NCI-H128 (cell line): ENCODE data around the gene PRKCA.
"Not testable (repeated sequence)": the region's sequence is repeated elsewhere in the genome, so short reads cannot be mapped to it uniquely, and the experiment has no call there.

Experiments
- DNase-seq: peaks from one replicate; lab custom pipeline; 2025; ENCODE audit not compliant: unreplicated experiment; lab: John Stamatoyannopoulos, UW

The PRKCA gene

DNA sequence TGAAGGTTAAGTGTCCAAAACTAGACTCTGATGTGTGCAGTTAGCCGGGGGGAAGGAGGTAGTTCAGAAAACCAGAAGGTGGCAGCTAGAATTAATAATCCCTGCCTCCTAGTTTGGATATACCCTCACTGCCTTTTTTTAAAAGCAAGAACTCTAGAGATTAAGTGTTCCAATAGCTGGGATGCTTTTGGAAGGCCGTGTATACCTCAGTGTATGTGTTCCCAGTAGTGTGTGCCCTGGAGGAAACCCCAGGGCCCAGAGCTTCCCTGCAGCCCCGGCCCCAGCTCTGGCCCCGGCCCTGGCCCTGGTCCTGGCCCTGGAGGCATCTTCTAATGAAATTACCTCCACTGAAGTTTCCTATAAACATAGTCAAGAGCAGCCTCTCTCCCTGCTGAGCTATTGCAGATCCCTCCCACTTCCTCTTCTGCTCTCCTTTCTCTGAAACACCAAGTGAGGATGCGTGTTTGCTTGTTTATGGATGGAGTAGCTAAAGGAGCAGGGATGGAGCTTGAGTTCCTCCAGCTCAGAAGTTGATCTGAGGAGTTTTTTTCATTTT lies 130.7 kb downstream of the PRKCA start:
- DNase-seq: no peak

DNA sequence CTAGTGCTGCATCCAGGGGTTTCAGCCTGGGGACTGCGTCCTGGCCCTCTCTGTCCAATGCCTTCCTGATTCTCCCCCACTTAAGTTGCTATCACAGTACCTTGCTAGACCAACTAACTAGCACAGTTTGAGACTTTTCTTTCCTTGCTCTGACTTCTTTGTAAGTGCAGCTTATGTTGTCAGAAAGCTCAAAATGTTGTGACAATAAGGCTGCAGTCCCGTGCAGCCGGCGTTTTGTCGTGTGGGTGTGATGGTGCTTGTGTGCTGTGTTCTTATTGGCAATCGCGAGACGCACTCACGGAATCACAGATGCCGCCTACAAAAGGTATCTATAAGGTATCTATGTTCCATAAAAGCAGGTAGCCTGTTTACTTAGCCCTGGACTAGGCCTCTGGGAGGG lies 132.8 kb downstream of the PRKCA start:
- DNase-seq: no peak

DNA sequence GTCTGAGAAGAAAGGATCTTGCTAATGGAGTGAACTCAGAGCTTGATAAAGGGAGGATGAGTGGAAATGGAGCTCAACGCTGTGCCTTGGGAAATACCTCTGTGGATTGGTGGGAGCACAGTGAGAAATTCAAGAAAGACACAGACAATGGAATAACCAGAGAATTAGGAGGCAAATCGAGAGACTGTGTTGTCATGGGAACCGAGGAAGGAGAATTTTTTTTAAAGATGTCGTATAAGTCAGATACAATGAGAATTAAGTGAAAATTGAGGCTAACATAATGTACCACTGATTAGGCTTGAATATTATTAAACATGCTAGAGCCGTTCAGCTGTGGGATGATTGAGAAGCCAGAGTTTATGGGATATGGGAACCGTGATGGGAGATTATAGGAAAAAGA lies 134.2 kb downstream of the PRKCA start:
- DNase-seq: no peak

DNA sequence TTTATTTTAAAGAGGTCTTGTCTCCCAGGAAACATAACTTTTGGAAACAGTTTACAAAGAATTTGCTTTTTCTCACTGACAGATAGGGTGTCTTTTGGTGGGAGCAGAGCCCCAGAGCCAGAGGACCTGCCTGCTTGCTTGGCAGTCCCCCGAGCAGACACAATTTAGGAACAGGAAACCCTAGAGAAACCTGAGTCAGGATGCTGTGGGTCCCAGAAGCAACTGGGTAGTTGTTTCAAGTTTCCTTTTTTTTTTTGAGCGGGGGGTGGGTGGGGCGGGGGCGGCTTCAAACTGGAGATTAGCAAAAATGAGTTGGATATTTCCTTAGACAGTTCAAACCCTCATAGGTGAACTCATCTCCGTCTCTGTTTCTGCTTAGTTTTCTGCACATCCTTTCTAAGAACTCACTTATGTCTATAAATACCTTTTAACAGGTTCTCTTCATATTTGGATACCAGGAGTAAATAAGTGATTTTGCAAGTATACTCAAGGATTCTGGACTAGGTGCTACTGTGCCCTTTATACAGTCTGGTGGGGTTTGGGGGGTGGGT lies 135.1 kb downstream of the PRKCA start:
- no peak for DNase-seq

DNA sequence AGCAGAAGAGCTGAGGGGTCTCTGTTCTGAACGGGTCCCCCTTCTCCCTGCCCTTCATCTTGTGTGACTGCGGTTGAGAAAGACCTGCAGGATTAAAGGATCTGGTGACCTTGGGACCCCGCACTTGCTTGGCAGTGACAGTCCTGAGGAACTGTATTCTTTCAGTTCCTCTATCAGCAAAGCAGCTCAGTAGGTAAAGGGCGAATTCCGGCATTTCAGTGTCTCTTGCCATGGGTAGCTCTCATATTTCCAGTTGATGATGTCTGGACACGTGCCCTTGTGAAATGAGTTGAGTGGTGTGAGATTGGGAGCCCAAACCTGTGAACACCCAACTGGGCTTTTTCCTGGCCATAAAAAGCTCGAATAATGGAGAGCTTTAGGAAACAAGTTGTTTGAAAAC lies 135.7 kb downstream of the PRKCA start:
- DNase-seq: no peak

DNA sequence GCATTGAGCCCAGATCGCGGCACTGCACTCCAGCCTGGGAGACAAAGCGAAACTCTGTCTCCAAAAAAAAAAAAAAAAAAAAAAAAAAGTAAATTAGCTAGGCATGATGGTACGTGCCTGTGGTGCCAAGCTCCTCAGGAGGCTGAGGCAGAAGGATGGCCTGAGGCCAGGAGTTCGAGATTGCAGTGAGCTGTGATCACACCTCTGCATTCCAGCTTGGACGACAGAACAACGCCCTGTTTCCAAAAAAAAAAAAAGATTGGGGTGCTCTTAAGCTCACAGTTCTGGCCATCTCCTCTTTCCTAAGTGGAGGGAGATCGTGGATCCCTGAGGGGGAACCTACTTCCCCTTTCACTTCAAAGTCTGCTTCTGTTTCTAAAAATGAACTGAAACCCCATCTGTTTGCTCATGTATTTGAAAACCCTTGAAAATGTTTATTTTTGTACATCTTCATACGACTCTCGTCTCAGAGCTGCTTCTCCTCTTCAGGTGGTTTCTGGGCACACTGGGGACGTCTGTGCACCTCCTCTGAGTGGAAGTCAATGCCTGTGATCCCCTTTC lies 138.8 kb downstream of the PRKCA start:
- no peak for DNase-seq

DNA sequence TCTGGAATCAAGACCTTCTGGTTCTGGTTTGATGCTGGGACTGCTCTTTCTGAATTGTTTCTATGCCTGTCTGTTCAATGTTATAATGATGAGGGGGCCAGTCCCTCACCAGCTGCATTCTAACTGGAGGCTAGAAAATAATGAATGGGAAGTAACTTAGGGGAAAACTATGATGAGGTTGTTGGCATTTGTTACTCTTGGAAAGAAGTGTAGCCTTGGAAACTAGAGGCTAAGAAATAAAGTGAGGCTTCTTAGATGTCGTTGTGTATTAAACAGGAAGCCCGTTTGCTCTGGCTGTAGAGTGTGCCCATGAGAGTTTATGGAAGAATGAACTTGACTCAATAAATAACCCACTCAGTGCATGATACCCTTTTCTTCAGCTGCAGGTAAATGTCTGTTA lies 140.8 kb downstream of the PRKCA start:
- no peak for DNase-seq

DNA sequence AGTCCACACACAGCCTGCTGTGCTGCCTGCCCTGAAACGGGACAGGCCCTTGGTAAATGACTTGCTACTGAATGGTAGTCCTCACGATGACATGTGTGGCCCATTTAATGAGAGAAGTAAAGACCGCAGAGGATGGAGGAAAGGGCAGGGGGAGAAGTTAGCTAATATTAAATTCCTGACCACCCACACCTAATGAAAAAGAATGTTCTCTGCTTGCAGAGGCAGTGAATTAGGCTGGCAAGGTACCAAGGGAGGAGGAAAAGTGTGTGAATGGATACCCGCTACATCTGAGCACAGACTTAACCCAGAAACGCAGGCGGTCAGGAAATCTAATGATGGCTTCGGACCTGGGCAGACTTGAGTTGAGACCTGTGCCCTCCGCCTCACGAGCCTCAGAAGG lies 141.2 kb downstream of the PRKCA start:
- DNase-seq: no peak

DNA sequence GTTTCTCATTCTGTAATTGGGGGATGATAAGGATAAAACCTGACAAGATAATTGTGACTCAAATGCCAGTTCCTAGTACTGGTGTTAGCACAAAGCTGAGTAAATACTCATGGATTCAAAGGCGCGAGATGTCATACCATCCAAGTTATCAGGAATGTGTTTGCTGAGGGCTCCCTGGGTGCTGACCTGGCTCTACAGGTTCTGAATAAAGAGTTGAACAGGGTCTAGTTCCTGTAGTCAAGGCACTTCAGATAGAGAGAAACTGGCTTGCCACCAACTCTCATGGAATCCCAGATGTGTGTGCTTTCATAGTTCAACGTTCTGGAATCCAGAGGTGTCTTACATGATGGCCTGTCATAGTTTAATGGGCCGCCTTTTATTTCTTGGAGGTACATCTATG lies 141.6 kb downstream of the PRKCA start:
- no peak for DNase-seq

DNA sequence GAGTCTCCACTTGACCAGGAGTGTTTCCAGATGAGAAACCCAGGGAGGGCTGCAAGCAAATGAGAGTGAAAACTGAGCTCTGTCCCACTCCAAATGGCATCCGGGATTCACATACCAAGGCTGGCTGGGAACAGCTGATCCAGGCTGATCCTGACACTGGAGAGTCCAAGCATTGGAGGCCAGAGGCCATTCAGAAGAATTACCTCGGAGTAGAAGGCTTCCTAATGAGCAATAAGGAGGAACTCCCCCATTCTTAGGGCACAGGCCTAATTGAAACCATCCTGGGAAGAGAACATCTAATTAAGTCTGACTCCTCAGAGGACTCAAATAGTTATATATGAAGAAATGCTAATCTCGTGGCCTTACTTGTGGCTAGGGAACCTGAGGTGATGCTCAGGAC lies 142.8 kb downstream of the PRKCA start:
- no peak for DNase-seq

DNA sequence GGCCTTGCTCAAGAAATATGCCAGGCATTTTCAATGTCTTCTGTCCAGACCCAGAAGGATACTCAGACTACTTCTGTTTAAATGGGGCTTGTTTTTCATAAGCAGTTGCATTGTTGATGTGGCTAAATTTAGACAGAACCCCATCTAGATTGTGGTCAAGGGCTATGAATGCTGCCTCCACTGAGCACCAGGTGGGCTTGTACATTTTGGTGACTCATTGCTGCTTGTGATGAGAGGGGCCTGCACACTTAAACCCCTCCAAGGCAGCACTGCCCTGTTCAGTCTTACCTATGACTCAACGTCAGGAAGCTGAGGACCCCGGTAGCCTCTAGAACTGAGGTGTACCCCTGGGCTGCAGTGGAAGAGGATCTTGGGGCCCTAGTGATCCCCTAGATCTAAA lies 144.0 kb downstream of the PRKCA start:
- no peak for DNase-seq

DNA sequence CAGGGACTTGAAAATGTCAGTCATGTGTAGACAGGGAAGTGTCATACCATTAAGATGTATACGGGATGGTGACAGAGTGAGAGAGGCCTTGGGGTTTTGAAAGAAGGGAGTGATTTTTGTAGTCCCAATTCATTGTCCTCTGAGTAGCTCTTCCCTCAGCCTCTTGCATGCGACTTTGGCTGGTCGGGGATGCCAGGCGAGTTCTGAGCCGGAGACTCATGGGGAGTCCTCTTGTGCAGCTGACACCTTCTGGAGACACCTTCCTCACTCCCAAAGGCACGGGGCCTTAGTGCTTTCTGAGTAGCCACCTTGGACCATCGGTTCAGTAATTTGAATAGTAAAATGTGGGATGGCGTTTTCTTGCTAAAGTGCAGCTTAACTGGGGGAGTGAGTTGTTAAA lies 144.7 kb downstream of the PRKCA start:
- no peak for DNase-seq

DNA sequence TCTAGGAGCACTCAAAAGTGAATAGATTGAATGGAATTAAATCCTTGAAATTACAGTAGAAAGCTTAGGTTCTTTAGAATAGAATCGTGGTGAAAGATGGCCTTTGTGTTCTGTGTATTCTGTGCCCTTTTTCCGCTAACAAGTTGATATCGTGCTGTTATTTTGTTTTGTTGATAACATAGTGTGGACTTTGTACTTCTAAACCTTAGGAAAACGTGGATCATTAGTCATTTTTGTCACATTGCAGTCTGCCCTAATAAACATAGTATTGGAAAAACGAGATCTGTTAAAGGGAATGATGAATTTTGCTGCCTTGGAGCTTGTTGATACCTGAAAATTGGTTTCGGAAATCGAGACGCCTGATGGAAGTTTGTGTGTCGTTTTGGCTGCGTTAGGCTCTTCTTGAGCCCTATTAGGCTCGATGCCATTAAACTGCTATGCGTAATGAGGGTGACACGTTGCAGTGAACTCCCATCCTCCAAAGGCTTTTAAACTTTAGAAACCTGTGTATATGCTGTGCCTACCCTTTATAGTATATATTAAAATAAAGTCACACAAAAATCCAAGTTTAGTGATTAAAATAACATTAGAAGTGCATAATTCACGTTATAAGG lies 145.7 kb downstream of the PRKCA start:
- no peak for DNase-seq

DNA sequence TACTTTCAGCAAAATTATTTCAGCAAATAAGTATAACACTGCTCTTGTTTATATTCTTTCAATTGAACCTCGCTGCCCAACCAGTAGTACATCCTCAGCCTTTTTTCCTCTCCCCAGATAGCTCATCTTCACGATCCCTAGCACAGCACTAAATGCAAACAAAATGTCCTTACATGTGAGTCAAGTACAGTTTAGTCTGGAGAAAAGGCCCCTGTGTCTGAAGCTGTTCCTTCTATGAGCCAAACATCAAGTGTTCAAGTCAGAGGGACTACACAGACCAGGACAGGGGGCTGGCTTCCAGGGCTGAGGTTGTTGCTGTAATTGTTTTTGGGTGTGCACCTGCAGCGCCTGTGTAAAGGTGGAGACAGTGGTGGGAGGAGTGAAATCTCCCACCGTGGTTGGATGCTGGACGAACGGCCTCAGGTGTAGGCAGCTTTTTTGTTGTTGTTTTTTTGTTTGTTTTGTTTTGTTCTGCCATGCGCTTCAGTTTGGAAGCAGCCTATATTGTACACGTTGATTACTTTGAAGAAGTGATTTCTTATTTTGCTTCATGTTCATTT lies 147.1 kb downstream of the PRKCA start:
- no peak for DNase-seq

DNA sequence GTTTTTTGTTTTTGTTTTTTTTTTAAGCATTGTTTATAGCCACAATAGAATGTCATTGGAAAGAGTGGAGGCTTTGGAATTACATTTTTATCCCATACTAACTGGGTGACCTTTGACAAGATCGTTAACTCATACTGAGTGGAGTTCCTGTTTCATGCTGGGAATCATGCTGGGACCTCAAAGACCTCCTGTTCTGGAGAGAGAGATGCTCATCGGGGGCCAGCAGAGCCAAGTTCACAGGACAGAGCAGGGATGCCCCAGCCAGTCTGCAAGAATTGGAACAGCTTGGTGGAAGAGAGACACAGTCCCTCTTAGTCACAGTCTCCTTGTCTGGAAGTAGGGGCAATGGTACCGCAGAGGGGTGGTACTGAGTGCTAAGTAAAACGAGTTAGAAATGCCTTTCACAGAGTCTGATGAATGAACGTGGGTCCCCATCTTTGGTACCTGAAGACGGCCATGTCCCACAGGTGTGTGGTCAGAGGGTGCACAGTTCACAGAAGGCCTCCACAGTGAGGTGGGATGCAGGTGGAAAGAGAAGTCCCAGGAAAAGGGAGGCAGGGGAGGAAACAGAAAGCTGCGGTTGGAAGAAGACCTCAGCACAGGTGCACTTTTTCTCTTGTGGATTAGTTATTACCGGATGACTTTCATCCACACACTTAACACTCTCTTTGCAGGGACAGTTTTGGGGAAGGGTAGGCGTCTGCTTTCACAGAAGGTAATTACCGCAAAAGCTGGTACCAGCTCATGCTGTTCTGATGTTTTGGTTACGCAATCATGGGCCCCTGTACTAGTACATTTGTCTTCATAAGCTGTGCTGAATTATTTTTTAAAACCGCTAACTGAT lies 147.8 kb downstream of the PRKCA start:
- no peak for DNase-seq

DNA sequence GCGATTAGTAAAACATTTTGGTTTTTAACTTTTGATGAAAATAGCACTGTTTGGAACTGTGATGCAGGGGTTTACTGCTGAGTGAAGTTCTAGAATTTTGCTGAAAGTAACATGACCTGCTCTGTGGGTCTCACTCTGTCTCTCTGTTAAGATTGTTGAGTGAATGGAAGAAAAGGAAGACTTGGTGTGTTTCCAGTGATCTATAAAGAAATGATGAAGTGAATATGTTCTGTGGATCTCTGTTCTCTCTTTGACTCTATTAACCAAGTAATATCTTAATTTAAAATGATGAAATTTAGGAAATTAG lies 148.4 kb downstream of the PRKCA start:
- no peak for DNase-seq

DNA sequence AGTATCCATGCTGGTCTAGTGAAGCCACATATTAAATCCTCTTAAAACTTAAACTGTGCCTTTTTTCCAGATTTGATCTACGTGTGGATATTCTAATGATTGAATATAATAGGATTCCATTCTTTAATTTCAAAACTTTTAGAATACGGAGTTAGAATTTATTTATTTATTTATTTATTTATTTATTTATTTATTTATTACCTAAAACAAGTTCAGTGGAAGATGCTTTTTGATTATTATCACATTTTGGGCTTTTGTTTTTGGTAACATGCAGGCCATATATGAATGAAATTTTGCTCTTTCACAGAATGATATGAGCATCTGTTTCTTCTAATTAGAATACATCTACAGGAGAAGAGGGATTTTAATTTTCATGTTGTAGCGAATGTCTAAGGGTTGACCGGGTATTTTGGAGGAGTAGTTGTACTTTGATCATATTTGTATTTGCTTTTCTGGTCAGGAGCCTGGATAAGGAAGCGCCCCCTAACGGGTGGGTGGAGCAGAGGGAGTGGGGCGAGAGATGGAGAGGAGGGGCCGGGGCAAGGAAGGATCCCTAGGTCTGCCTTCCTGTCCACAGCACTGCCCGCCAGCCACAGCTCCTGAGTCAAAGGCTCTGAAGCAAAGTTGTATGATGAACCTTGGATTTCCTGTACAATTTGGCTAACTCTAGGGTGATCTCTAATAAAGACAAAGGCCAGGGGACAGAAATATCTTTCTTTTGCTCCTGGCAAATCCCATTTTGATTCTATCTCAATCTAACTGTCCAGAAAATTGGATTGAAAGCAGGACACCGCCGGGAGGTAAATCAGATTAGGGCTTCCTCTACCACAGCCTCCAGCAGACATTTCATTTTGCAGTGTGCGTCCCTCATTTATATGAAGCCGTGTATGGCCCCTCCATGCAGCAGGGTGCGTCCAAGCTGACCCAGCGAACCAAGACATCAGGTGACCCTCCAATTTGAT lies 149.1 kb downstream of the PRKCA start:
- no peak for DNase-seq

DNA sequence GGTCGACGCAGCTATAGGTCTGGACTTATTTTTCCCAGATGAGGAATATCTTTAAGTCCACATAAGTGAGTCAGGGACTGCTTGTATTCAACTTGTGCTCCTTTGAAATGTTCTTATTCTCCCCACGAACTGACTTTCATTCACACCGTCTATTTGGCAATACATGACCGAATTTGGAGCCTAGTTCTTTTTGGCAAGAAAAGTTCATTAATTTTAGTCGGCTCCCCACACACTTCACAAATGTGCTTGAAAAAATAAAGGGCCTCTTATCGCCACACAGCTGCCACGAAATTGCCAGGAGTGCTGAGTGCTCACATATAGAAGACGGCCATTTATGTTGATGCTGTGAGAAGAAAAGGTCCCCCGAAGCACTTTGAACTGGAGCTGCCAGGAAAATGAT lies 152.6 kb downstream of the PRKCA start:
- DNase-seq: no peak

DNA sequence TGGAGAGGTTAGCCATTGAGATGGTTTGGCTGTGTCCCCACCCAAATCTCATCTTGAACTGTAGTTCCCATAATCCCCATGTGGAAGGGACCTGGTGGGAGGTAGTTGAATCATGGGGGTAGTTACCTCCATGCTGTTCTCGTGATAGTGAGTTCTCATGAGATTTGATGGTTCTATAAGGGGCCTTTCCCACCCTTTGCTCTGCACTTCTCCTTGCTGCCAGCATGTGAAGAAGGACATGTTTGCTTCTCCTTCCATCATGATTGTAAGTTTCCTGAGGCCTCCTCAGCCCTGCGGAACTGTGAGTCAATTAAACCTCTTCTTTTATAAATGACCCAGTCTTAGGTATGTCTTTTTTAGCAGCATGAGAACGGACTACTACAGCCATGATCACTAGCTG lies 155.1 kb downstream of the PRKCA start:
- DNase-seq: not testable (repeated sequence)

DNA sequence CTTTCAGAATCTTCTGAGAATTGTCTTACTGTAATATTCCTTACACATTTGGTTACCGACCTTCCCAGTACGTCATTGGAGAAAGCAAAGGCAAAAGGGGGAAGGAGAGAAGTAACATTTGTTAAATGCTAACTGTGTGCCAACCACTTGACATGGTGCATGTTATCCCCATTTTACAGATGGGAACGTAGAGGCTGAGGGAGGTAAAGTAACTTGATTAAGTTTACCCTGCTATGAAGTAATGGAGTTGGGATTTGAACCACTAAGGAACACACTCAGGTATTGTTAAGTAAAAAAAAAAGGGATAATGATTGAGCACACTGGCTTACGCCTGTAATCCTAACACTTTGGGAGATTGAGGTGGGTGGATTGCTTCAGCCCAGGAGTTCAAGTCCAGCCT lies 156.4 kb downstream of the PRKCA start:
- DNase-seq: no peak

DNA sequence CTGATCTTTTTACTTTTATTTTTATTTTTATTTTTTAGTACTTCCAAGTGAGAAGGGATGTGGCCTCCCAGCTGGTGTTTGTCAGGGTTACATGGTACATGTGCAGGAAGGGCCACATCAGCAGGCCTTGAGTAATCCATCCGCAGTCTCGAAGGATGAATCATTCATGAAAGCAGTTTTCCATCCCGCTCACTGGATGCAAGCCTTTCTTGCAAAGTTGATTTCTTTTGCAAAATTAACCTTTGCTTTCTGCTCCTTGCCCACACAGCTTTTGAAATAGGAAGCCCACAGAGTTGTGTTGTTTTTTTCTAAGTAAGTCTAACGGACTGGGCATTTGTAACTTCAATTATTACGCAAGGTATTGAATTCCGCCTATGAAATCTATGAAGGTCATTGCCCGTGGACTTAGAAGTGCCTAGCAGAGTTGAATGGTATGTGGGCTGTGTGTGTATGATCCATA lies 157.4 kb downstream of the PRKCA start:
- no peak for DNase-seq
